NK-92 treated with Interleukin-12 subunit alpha and Interleukin-12 subunit beta, amount 100 ng/mL, for 24 hours (cell line): ENCODE measurements around the gene IFT25.
"Not testable (repeated sequence)": the region's sequence is repeated elsewhere in the genome, so short reads cannot be mapped to it uniquely, and the experiment has no call there.

Experiments
- DNase-seq: peaks from one replicate; lab custom pipeline; 2025; lab: John Stamatoyannopoulos, UW

IFT25 gene

DNA sequence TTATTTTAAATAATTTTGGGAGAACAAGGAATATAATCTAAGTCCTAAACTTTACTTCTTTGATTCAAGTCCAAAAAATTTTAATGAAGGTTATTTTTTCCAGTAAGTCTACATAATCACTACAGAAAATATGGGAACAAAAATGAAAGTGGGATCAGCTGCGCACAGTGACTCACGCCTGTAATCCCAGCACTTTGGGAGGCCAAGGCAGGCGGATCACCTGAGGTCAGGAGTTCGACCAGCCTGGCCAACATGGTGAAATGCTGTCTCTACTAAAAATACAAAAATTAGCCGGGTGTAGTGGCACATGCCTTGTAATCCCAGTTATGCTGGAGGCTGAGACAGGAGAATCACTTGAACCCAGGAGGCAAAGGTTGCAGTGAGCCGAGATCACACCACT, 61.9 kb downstream of the IFT25 start:
- not testable (repeated sequence) for DNase-seq

GRCh38 chr1:53881853-53882252, 63.6 kb downstream of the IFT25 start:
- not testable (repeated sequence) for DNase-seq

- DNase-seq, result no peak
Observed at GRCh38 chr1:53878492-53879105, 66.9 kb downstream of the IFT25 start.

DNA sequence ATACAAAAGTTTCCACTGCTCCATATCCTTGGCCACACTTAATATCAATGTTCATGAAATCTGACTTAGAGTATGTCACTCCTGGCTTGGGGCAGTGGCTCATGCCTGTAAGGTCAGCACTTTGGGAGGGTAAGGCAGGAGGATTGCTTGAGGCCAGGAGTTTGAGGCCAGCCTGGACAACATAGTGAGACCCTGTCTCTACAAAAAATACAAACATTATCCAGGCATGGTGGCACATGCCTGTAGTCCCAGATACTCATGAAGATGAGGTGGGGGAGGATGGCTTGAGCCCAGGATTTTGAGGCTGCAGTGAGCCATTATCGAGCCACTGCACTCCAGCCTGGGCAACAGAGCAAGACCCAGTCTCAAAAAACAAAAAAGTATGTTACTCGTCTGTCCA, 70.3 kb downstream of the IFT25 start:
- DNase-seq, result not testable (repeated sequence)

- no peak for DNase-seq
Observed at GRCh38 chr1:53871773-53872484, 73.6 kb downstream of the IFT25 start.
